Activated naive CD4-positive, alpha-beta T cell treated with anti-CD3 and anti-CD28 coated beads, Interleukin-2, amount 10 ng/mL, durations not matched to agents 7 days and 5 days (primary cell): ENCODE measurements around the gene RHEB.

ENCODE experiments used
- CTCF ChIA-PET: fragments of 350-600 bp; sonication (Branson Sonifier 250); formaldehyde crosslinking; loops from one replicate; lab custom pipeline; 2021; ENCODE audit warnings: antibody characterized with exemption; lab: Charles Lee
- DNase-seq: peaks from one replicate; pipeline ENCODE4 v3.0.0-alpha.2; 2020
- H3K27ac Mint-ChIP-seq: one replicate; pipeline ENCODE4 v1.8.0; 2021; ENCODE audit warnings: mild to moderate bottlenecking, moderate library complexity, mixed read lengths
- H3K27me3 Mint-ChIP-seq: one replicate; pipeline ENCODE4 v1.8.0; 2021; ENCODE audit warnings: mild to moderate bottlenecking, mixed read lengths
- H3K36me3 Mint-ChIP-seq: one replicate; pipeline ENCODE4 v1.8.0; 2021; ENCODE audit warnings: mixed read lengths
- H3K4me1 Mint-ChIP-seq: one replicate; pipeline ENCODE4 v1.8.0; 2021; ENCODE audit warnings: mixed read lengths
- H3K4me3 Mint-ChIP-seq: one replicate; pipeline ENCODE4 v1.8.0; 2021; ENCODE audit warnings: mild to moderate bottlenecking, moderate library complexity, mixed read lengths
- H3K9me3 Mint-ChIP-seq: one replicate; pipeline ENCODE4 v1.8.0; 2021; ENCODE audit warnings: mixed read lengths

Gene RHEB

GRCh38 chr7:151517601-151518104, 2.0 kb downstream of the RHEB start:
- Mint-ChIP-seq H3K27ac (peak overlapping the region; percentile 98), H3K9me3 (no peaks in the 10 kb centered on the region), H3K27me3 (peaks cover 19% of the 10 kb centered on the region), H3K4me3 (peak overlapping the region; percentile 97), H3K4me1 (peaks cover 62% of the 10 kb centered on the region), H3K36me3 (peaks cover 28% of the 10 kb centered on the region)
- CTCF ChIA-PET, result interaction anchor here (0.7 kb wide), 1 partner anchor 121 kb away, joined by 3 read pairs; no protein-coding TSS in a partner anchor
- DNase-seq, result no peak

GRCh38 chr7:151515276-151515565, 4.5 kb downstream of the RHEB start:
- Mint-ChIP-seq H3K4me1 (peaks cover 68% of the 10 kb centered on the region), H3K27ac (no peak overlapping the region), H3K4me3 (no peak overlapping the region), H3K27me3 (peaks cover 6% of the 10 kb centered on the region), H3K9me3 (no peaks in the 10 kb centered on the region), H3K36me3 (peaks cover 33% of the 10 kb centered on the region)
- no peak for DNase-seq
- CTCF ChIA-PET, result no interaction called here

- CTCF ChIA-PET, result no interaction called here
- H3K27ac Mint-ChIP-seq, result no peak overlapping the region
- no peaks in the 10 kb centered on the region for H3K9me3 Mint-ChIP-seq
- peaks cover 70% of the 10 kb centered on the region for H3K4me1 Mint-ChIP-seq
- H3K4me3 Mint-ChIP-seq, result no peak overlapping the region
- DNase-seq, result no peak
- peaks cover under 1% of the 10 kb centered on the region for H3K27me3 Mint-ChIP-seq
- peaks cover 33% of the 10 kb centered on the region for H3K36me3 Mint-ChIP-seq
Observed at GRCh38 chr7:151514461-151515275, 5.0 kb downstream of the RHEB start.

GRCh38 chr7:151513133-151513532, 6.6 kb downstream of the RHEB start:
- Mint-ChIP-seq H3K4me3 (no peak overlapping the region), H3K27me3 (no peaks in the 10 kb centered on the region), H3K9me3 (no peaks in the 10 kb centered on the region), H3K36me3 (peaks cover 32% of the 10 kb centered on the region), H3K27ac (no peak overlapping the region), H3K4me1 (peaks cover 72% of the 10 kb centered on the region)
- DNase-seq, result no peak
- CTCF ChIA-PET, result interaction anchor here (1.1 kb wide), 1 partner anchor 269 kb away, joined by 3 read pairs; no protein-coding TSS in a partner anchor

- peaks cover 64% of the 10 kb centered on the region for H3K4me1 Mint-ChIP-seq
- DNase-seq, result no peak
- CTCF ChIA-PET, result no interaction called here
- H3K9me3 Mint-ChIP-seq, result no peaks in the 10 kb centered on the region
- H3K36me3 Mint-ChIP-seq, result peaks cover 26% of the 10 kb centered on the region
- no peak overlapping the region for H3K27ac Mint-ChIP-seq
- no peaks in the 10 kb centered on the region for H3K27me3 Mint-ChIP-seq
- H3K4me3 Mint-ChIP-seq, result no peak overlapping the region
Observed at GRCh38 chr7:151512353-151512752, 7.3 kb downstream of the RHEB start.

- Mint-ChIP-seq H3K27ac (no peak overlapping the region), H3K4me1 (peaks cover 60% of the 10 kb centered on the region), H3K9me3 (no peaks in the 10 kb centered on the region), H3K27me3 (no peaks in the 10 kb centered on the region), H3K36me3 (peaks cover 23% of the 10 kb centered on the region), H3K4me3 (no peak overlapping the region)
- no peak for DNase-seq
- CTCF ChIA-PET, result interaction anchor here (0.7 kb wide), 1 partner anchor 99 kb away, joined by 4 read pairs; no protein-coding TSS in a partner anchor
Observed at GRCh38 chr7:151511946-151512345, 7.7 kb downstream of the RHEB start.

GRCh38 chr7:151511270-151511669, 8.4 kb downstream of the RHEB start:
- H3K27me3 Mint-ChIP-seq, result no peaks in the 10 kb centered on the region
- H3K4me1 Mint-ChIP-seq, result peaks cover 55% of the 10 kb centered on the region
- H3K4me3 Mint-ChIP-seq, result no peak overlapping the region
- DNase-seq, result no peak
- H3K36me3 Mint-ChIP-seq, result peaks cover 21% of the 10 kb centered on the region
- CTCF ChIA-PET, result interaction anchor here (0.7 kb wide), 1 partner anchor 100 kb away, joined by 4 read pairs; no protein-coding TSS in a partner anchor
- no peak overlapping the region for H3K27ac Mint-ChIP-seq
- no peaks in the 10 kb centered on the region for H3K9me3 Mint-ChIP-seq

GRCh38 chr7:151509670-151510333, 9.9 kb downstream of the RHEB start:
- Mint-ChIP-seq H3K27ac (no peak overlapping the region), H3K4me3 (no peak overlapping the region), H3K36me3 (peaks cover 18% of the 10 kb centered on the region), H3K9me3 (no peaks in the 10 kb centered on the region), H3K4me1 (peaks cover 45% of the 10 kb centered on the region), H3K27me3 (no peaks in the 10 kb centered on the region)
- CTCF ChIA-PET, result no interaction called here
- no peak for DNase-seq

- Mint-ChIP-seq H3K36me3 (peaks cover 13% of the 10 kb centered on the region), H3K9me3 (no peaks in the 10 kb centered on the region), H3K4me3 (no peak overlapping the region), H3K27ac (no peak overlapping the region), H3K4me1 (peaks cover 39% of the 10 kb centered on the region), H3K27me3 (no peaks in the 10 kb centered on the region)
- CTCF ChIA-PET, result no interaction called here
- DNase-seq, result no peak
Observed at GRCh38 chr7:151508991-151509390, 10.7 kb downstream of the RHEB start.

GRCh38 chr7:151507806-151508205, 11.9 kb downstream of the RHEB start:
- Mint-ChIP-seq H3K27ac (no peak overlapping the region), H3K4me1 (peaks cover 31% of the 10 kb centered on the region), H3K4me3 (no peak overlapping the region), H3K36me3 (peaks cover 8% of the 10 kb centered on the region), H3K9me3 (no peaks in the 10 kb centered on the region), H3K27me3 (no peaks in the 10 kb centered on the region)
- CTCF ChIA-PET, result interaction anchor here (1.2 kb wide), 1 partner anchor 264 kb away, joined by 3 read pairs; no protein-coding TSS in a partner anchor
- no peak for DNase-seq

GRCh38 chr7:151506901-151507382, 12.8 kb downstream of the RHEB start:
- no peaks in the 10 kb centered on the region for H3K27me3 Mint-ChIP-seq
- H3K36me3 Mint-ChIP-seq, result peaks cover 7% of the 10 kb centered on the region
- no peaks in the 10 kb centered on the region for H3K9me3 Mint-ChIP-seq
- no peak overlapping the region for H3K4me3 Mint-ChIP-seq
- no peak for DNase-seq
- CTCF ChIA-PET, result no interaction called here
- H3K4me1 Mint-ChIP-seq, result peaks cover 24% of the 10 kb centered on the region
- H3K27ac Mint-ChIP-seq, result no peak overlapping the region

GRCh38 chr7:151505836-151506468, 13.7 kb downstream of the RHEB start:
- Mint-ChIP-seq H3K36me3 (peaks cover 6% of the 10 kb centered on the region), H3K9me3 (no peaks in the 10 kb centered on the region), H3K27me3 (no peaks in the 10 kb centered on the region), H3K27ac (no peak overlapping the region), H3K4me3 (no peak overlapping the region), H3K4me1 (peaks cover 25% of the 10 kb centered on the region)
- CTCF ChIA-PET, result no interaction called here
- no peak for DNase-seq

GRCh38 chr7:151505433-151505832, 14.3 kb downstream of the RHEB start:
- CTCF ChIA-PET, result interaction anchor here (0.5 kb wide), 1 partner anchor 31 kb away, joined by 3 read pairs; no protein-coding TSS in a partner anchor
- H3K4me3 Mint-ChIP-seq, result no peak overlapping the region
- no peaks in the 10 kb centered on the region for H3K9me3 Mint-ChIP-seq
- H3K27me3 Mint-ChIP-seq, result no peaks in the 10 kb centered on the region
- no peak for DNase-seq
- peak overlapping the region; percentile 14 for H3K27ac Mint-ChIP-seq
- peaks cover 26% of the 10 kb centered on the region for H3K4me1 Mint-ChIP-seq
- H3K36me3 Mint-ChIP-seq, result peaks cover 8% of the 10 kb centered on the region

- no peak overlapping the region for H3K4me3 Mint-ChIP-seq
- peak overlapping the region; percentile 14 for H3K27ac Mint-ChIP-seq
- CTCF ChIA-PET, result interaction anchor here (0.5 to 0.7 kb wide), 2 partner anchors 32 to 43 kb away, joined by 3 read pairs; no protein-coding TSS in a partner anchor
Observed at GRCh38 chr7:151504715-151505326, 14.9 kb downstream of the RHEB start.

More at GRCh38 chr7:151504715-151505326, 14.9 kb downstream of the RHEB start:
- H3K9me3 Mint-ChIP-seq, result no peaks in the 10 kb centered on the region
- peaks cover 22% of the 10 kb centered on the region for H3K4me1 Mint-ChIP-seq
- peaks cover 12% of the 10 kb centered on the region for H3K36me3 Mint-ChIP-seq
- no peak for DNase-seq
- H3K27me3 Mint-ChIP-seq, result no peaks in the 10 kb centered on the region
